Stimulated activated CD4-positive, alpha-beta T cell treated with anti-CD3 and anti-CD28 coated beads, Interleukin-1b, Interleukin-23, amount 100 ng/mL, for 1 hour (primary cell): ENCODE measurements around the gene SYNE1.
"Not testable (repeated sequence)": the region's sequence is repeated elsewhere in the genome, so short reads cannot be mapped to it uniquely, and the experiment has no call there.

ENCODE experiments used
- DNase-seq, 2 donors: peaks; one replicate each; pipeline ENCODE4 v3.0.0-alpha.2; 2020; ENCODE audit warnings: low read depth in 2 of 2

SYNE1 gene

GRCh38 chr6:152098683-152099082, 538.5 kb downstream of the SYNE1 start:
- DNase-seq: no peak

- DNase-seq: no peak
Observed at GRCh38 chr6:152096863-152097496, 540.2 kb downstream of the SYNE1 start.

DNA sequence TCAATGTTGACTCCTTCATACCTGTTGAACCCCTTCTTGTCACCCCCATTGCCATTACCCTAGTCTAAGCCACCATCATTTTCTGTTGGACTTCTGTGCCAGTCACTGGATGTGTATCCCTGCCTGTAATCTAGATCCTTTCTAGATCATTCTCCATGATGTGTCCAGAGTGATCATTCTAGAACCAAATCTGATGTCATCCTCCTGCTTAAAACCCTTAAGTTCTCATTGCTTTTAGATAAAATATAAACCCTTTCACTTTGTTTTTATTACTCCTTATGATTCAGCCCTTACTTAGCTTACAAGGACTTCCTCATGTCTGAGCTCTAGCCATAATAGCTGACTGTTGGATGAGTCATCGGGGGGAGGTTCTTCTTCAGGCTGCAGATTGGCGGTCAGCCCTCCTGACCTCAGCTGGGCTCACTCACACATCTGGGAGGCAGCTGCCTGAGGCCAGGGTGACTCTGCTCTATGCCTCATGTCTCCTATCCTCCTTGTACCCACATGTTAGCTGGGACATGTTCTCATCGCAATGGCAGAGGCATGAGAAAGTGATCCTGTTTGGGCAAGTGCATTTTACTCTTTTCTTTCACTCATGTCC, 542.1 kb downstream of the SYNE1 start:
- no peak for DNase-seq

DNA sequence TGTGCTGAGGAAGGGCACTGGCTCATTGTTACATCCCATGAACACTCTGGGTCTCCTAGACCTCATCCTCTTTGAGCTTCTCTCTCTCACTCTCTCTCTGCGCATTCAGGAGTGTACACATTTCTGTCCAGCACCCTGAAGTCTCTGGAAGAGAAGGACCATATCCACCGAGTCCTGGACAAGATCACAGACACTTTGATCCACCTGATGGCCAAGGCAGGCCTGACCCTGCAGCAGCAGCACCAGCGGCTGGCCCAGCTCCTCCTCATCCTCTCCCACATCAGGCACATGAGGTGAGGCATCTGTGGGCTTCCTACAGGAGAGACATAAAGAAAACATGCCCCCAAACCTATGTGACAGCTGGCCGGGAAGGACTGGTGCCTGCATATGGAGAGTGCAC, 542.9 kb downstream of the SYNE1 start:
- no peak for DNase-seq

DNA sequence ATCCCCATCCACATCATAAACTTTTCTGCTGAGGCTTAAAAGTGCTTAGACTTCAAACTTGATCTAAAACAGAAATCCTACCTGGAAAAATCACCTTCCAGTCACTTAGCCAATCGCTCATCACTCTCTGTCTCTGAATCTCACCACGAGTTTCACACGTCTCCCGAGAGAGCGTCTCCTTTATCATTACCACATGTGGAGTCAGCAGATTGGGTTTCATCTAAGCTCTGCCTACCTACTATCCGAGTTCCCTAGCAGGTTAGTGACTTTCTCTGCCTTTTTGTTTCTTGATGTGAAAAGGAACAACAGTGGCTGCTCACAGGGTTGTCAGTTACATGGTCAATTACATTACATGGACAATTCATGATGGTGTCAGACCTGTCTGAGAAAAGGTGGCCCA, 543.5 kb downstream of the SYNE1 start:
- no peak for DNase-seq

GRCh38 chr6:152091851-152092341, 545.3 kb downstream of the SYNE1 start:
- DNase-seq: no peak

DNA sequence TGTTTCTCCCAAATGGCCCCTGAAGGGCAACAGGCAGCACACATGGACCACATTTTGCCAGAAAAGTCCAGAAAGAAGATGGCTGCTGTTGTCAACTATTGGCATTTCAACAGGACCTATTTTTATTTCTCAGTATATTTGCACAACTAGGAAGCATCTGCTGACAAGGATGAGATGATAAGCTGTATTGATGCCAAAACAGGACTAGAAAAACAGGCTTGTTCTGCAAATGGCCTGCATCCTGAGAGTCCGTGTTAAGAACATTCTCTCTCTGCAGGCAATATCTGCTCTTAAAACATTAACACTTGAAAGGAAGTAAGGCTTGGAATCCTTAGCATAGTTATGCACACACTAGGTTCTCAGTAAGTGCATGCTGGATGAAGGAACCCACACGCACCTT, 546.0 kb downstream of the SYNE1 start:
- DNase-seq: no peak

DNA sequence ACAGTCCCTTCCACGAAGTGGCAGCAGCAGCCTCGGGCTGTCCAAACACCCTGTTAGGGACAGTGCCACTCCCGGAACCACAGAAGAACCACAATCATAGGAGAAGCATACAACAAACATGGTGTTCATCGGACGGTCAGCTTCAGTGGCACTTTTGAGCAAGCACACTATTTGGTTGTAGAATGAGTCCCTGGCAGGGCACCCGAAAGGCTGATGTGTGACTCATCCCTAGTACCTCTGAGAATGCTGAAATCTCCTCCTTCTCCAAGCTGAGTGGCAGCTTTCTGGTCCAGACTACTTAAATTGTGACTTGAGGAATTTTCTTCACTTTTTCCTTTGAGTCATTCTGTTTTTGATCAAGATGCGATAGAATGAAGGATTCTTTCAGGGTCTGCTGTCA, 547.2 kb downstream of the SYNE1 start:
- DNase-seq: no peak

DNA sequence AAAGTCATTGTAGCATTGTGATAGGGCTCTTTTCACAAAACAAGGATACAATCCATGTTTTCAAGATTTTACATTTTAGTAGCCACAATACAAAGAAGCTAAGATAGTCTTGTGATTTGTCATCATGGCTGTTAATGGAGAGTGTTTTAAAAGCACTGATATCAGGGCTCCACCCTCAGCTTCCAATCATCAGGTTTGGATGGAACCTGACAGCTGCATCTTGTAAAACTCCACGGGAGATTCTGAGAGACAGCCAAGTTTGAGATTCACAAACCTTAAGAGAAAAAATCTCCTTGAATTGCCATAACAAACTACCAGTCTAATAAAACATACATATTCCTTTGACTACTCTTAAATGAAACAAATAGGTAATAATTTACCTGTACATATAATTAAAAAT, 549.5 kb downstream of the SYNE1 start:
- no peak for DNase-seq

DNA sequence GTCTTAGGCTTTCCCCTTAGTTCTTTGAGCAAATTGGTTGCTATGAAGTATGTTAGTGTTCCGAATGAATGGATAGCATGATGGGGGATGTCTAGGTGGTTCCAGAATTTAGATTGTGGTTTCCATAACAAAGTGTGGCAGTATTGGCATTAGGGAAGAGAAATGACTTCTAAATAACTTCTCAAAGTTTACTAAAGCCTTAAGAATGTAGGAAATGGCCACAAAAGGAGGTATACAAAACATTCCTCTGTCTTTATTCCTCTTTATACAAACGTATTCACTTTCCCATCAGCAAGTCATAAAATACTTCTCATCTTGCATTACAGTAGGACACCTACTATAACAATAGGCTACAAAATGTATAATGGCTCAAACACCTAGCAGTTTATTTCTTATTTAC, 550.1 kb downstream of the SYNE1 start:
- DNase-seq: no peak

GRCh38 chr6:152086223-152086873, 550.8 kb downstream of the SYNE1 start:
- DNase-seq: no peak

DNA sequence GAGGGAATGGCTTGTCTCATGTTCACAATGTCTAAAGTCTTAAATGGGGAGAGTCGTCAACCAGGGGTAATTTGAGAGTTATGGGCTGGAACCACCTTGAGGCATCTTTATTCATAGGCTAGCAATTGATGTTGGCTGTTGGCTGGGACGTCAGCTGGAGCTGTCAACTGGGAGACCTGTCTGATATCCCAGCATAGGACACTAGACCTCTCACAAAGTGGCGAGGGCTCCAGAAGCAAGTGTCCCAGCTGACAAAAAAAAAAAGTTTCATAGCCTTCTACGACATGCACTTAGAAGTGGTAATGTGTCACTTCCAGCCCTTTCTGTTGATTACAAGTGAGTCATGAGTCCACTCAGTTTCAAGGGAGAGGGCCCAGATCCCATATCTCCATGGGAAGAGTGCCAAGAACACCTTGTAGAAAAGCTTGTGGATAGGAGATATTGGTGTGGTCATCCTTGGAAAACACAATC, 551.7 kb downstream of the SYNE1 start:
- DNase-seq: no peak

DNA sequence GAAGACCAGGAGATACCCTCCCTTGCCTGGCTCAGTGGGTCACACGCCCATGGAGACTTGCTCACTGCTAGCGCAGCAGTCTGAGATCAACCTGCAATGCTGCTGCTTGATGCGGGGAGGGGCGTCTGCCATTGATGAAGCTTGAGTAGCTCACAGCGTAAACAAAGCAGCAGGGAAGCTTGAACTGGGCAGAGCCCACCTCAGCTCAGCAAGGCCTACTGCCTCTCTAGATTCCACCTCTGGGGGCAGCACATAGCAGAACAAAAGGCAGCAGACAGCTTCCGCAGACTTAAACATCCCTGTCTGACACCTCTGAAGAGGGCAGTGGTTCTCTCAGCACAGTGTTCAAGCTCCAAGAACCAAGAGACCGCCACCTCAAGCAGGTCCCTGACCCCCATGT, 558.4 kb downstream of the SYNE1 start:
- DNase-seq: no peak

- no peak for DNase-seq
Observed at GRCh38 chr6:152078001-152078400, 559.2 kb downstream of the SYNE1 start.

GRCh38 chr6:152076242-152076641, 560.9 kb downstream of the SYNE1 start:
- DNase-seq: not testable (repeated sequence)

GRCh38 chr6:152071843-152072242, 565.3 kb downstream of the SYNE1 start:
- DNase-seq: no peak
